HCEC 1CT (cell line): ENCODE measurements around the gene MMP8.
A peak's percentile ranks its signal among the peaks of the same experiment; 100 is the strongest.

Experiments
- DNase-seq: peaks from one replicate; pipeline ENCODE4 v3.0.0-alpha.2; 2017

The MMP8 gene

DNA sequence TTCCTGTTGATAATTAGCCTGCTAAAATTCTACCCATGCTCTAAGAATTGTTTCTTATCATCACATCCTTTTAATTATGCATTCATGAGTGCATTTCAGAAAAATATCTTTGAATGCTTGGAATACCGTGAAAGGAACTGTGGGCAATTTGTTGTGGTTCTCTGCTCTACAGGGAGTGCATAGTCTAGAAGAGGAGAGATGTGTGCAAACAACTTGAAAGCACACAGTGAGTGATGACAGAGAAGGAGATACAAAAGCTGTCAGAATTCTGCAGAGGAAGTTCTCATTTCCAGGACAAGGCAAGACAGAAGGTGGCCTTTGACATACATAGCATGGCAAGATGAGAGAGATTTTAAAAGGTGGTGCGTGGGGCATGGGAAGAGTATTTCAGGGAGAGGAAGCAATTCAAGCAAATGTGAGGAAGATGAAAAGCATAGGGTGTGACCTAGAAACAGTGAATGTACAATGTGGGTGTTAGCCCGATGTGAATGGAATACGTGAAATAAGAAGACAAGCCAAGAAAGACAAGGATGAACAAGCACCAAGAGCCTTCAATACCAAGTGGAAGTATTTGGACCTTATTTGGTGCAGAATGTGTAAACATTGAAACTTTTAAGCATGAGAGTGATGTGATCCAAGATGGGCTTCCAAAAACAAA lies 5.0 kb downstream of the MMP8 start:
- no peak for DNase-seq

- no peak for DNase-seq
Measured at GRCh38 chr11:102717280-102717679, 7.5 kb downstream of the MMP8 start.

- no peak for DNase-seq
Measured at GRCh38 chr11:102716527-102716926, 8.2 kb downstream of the MMP8 start.

DNA sequence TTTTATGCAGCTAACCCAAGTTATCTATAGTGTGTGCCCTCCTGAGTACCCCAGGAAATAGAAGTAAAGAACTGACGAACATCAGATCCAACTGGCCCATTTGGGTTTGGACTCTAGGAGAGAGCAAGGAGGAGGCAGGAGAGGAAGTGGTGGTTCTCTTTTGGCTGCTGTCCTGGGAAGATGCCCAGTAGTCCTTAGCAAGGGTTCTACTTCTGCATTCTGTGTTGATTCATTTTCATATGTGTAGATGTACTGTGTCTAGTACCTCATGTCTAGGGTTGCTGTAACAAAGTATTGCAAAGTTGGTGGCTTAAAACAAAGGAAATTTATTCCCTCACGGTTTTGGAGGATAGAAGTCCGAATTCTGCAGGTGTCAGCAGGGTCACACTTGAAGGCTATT lies 12.6 kb downstream of the MMP8 start:
- no peak for DNase-seq

- DNase-seq = no peak
Measured at GRCh38 chr11:102709201-102709945, 15.4 kb downstream of the MMP8 start.

- no peak for DNase-seq
Measured at GRCh38 chr11:102708654-102709053, 16.1 kb downstream of the MMP8 start.

GRCh38 chr11:102705626-102706025 lies 19.1 kb downstream of the MMP8 start, which contains the start of gene MMP27:
Gene MMP27 (minus strand): TSS chr11:102705769. CDS start chr11:102705714, 55 bp downstream.
- no peak for DNase-seq

DNA sequence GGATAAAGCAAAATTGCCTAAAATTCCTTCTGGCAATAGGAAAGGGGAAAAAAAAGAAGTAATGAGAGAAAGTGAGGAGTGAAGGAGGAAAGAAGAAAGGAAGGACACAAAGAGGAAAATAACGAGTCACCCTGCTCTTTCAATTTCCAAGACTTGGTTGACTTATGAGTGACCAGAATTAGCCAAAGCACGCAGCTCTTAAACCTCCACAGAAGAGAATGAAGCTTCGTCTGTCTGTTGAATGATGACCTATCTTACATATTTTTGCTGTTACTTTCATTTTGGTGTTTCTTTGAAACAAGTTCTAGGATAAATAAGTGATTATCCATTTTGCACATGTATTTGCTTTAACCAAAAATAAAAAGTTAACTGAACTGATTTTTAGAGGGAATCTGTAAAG lies 19.9 kb downstream of the MMP8 start:
- no peak for DNase-seq

GRCh38 chr11:102703826-102704493 lies 20.8 kb downstream of the MMP8 start:
- no peak for DNase-seq

- DNase-seq = no peak
Measured at GRCh38 chr11:102695201-102695600, 29.6 kb downstream of the MMP8 start.

DNA sequence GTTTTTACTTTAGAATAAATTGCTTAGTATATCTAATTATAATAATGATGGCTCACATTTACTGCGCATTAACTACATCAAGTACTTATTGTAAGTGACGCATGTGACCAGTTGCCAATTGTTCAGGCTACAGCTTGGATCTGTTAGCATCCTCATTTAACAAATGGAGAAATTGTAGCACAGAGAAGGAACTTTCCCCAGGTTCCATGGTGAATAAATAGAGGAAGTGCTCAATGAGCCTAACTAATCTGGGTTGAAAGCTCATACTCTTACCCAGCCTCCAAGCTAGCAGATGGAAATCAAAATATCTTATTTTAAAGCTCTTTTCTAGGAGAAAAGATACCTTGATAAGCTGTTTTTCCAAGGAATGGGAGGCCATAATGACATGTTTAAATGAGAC lies 39.0 kb downstream of the MMP8 start:
- DNase-seq = no peak

DNA sequence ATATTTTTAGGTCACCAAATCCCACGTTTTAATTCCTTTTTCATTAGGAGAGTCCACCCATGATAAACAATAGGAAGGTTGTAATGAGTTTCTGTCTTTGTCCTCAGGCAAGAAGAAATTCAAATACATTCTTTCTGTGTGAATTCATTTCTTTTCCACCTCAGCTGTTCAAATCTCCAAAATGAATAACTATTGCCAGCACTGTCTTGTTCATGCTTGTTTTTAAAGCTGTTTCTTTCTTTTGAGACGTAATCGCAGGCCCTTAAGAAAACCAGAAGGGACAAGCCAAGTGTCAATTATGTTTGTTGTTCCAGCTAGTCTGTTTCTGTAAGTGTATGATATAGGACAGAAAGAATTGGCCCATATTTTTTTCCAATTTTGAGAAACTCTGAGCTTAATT lies 39.4 kb downstream of the MMP8 start:
- DNase-seq = no peak

DNA sequence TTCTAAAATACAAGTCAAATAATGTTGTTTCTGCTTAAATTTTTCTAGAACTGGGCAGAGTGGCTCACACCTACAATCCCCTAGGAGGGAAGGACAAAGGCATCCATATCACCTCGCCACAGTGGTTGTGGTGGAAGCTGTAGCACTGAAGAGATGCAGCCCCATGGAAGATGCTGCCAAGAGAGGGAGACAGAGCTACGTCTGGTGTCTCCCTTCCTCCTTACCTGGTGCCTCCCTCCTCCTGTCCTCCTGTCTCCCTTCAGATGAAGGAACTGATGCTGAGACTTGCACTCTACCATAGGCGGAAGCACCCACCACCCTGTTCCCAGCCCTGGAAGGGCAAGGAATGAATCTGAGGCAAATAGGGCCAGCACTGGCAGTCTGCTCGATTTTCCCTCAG lies 41.5 kb downstream of the MMP8 start:
- no peak for DNase-seq

DNA sequence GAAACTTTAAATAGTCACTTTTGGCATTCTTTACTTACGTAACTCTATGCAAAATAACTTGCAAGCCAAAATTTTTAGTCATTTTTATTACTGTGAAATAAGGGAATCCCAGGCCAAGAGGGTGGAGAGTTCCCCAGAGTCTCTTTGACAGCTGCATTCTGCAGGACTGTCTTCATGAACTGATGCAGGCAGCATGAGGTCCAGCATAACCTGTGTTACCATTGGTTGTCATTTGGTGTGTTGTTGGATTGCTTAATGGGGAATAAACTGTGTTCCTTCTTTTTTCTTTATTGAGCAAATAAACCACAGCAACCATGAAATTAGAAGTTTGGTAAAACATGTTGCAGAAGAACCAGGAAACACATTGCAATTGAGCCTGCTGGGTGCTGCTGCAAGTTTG lies 43.8 kb downstream of the MMP8 start:
- DNase-seq = peak; percentile 48

DNA sequence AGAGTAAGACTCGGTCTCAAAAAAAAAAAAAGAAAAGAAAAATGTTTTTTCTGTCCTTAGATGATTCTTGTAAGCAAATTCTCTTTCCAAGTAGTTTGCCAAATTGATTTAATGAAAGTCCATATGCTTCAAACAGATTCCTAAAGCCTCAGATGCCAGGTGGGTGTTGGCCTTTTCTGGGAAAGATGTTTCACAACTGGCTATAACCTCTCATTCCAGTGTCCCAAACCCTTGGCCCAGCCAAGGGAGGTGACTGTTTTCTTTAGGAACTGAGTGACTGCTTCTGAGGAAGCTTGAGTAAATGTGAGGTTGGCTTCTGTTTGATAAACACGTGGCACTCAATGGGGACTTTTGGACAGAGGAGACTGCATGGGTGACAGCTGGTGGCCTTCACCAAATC lies 46.7 kb downstream of the MMP8 start:
- DNase-seq = no peak

- no peak for DNase-seq
Measured at GRCh38 chr11:102676084-102676483, 48.7 kb downstream of the MMP8 start.

GRCh38 chr11:102669664-102670063 lies 55.1 kb downstream of the MMP8 start:
- DNase-seq = no peak

DNA sequence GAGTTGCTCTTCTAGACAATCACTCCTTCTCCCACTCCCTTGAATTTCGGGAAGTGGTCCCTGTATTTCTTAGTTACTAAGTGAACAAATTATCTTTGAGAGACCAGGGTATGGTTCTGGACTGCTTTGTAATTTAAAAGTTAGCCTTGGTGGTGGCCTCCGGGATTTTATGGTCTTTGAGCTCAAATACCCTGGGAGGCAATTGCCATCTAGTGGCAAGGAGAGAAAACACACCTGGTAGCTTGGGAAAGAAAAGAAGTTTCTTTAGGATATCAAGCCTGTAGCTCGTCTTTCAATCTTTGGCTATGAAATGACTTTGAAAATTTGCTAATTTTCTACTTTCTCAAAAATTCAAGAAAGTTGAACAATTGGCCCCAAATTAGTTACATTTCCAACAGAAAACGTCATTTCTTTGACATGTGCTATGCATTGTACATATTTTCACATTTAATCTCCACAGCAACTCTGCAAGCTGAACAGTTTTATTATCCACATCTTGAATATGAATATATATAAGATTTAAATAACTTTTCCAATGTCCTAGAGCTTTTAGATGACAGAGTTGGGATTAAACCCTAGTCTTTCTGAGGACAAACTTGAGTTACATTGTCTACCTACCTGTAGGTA lies 58.3 kb downstream of the MMP8 start:
- DNase-seq = peak; percentile 54

GRCh38 chr11:102664001-102664752 lies 60.6 kb downstream of the MMP8 start:
- DNase-seq = no peak

DNA sequence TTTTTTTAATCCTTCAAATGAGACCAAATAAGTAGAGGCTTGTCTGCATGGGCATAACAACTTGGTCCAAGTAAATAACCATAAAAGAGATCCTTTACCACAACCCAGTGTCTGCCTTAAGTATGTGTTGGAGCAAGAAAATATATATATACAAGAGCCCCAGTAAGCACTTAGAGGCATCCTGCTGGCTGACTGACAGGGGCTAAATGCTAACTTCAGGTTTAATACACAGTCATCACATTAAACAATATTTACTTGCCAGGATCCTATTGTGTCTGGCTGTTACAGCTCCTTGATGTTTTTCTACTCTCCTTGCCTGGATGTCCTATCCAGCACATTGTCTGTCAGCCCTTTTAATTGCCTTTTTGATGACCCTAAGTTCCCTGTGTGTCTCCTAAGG lies 62.1 kb downstream of the MMP8 start:
- no peak for DNase-seq
